HFFc6 (cell line): Measurements from ENCODE around the gene RRAS2. TPM values are rescaled to one million over a fixed set of nuclear protein-coding genes. Genes with fewer than 3 reads are reported as not detected.

Experiments used
- DNase-seq: peaks from one replicate; pipeline ENCODE4 v3.0.0-alpha.2; 2018
- H3K27ac Mint-ChIP-seq: 2 replicates; pipeline ENCODE4 v1.8.0; 2020; ENCODE audit warnings: mild to moderate bottlenecking, mixed read lengths
- H3K27me3 Mint-ChIP-seq: 2 replicates; pipeline ENCODE4 v1.8.0; 2021; ENCODE audit warnings: mild to moderate bottlenecking, moderate library complexity, mixed read lengths; ENCODE audit not compliant: insufficient read depth
- H3K36me3 Mint-ChIP-seq: 2 replicates; pipeline ENCODE4 v1.8.0; 2021; ENCODE audit warnings: low read depth, mixed read lengths
- H3K4me1 Mint-ChIP-seq: 2 replicates; pipeline ENCODE4 v1.8.0; 2020; ENCODE audit warnings: low read depth, mixed read lengths
- H3K4me3 Mint-ChIP-seq: 2 replicates; pipeline ENCODE4 v1.8.0; 2020; ENCODE audit warnings: mild to moderate bottlenecking, moderate library complexity, mixed read lengths
- H3K9me3 Mint-ChIP-seq: 2 replicates; pipeline ENCODE4 v1.8.0; 2020; ENCODE audit warnings: mild to moderate bottlenecking, mixed read lengths
- total RNA-seq, 6 experiments: library from RNA; stranded (reverse); fragmentation: NEBNext Ultra II Directional; extraction: Animal tissue kit (Norgen Biotek cat#: 25700); gene quantifications; 2 replicates in 1 of 6; 3 replicates in 5 of 6; pipeline ENCODE4 v1.2.3, GENCODE V29; 2021
- TF ChIP-seq, protein P1 (sequence below): fragments of 200-600 bp; sonication (generic); IDR thresholded peaks from 2 replicates; pipeline ENCODE4 v1.5.0; 2021; ENCODE audit warnings: antibody characterized with exemption, mild to moderate bottlenecking

RRAS2 gene
- total RNA-seq, 6 experiments from 2014 or later = 89.6 to 122 (median 103) TPM

DNA sequence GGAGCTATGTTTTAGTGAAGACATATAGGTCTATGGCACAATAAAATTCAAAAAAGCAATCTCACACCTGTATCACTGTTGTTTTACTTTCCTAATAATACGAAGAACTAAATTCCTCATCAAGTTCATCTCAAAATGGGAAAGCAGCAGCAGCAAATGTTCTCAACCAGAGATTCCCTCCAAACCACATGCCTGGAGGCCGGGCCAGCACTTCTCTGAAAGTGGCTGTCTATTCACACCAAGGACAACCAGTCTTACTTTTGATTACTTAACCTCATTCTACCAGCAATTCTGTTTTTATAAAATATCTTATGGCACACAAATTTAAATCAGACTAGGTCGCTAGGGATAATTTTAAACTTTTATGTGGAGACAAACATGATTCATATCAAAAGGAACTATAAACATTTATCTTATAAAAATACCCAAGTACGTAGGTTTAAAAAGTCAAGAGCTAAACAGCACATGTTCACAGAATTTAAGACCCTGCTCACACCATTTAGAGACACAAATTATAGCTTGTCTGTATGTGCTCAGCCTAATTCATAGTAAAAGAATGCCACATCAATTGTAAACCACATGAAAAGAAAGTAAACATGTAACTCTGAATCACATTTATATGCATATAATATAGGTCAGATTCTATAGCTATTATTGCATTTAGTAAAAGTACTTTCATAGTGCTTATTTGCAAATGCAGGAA is 46.1 kb downstream of the RRAS2 start:
- peaks cover 5% of the 10 kb centered on the region; the same call in 1 of the 2 replicates for H3K36me3 Mint-ChIP-seq
- peak overlapping the region; percentile 70 for H3K4me3 Mint-ChIP-seq
- H3K27ac Mint-ChIP-seq = peak overlapping the region; percentile 77
- H3K4me1 Mint-ChIP-seq = peaks cover 49% of the 10 kb centered on the region
- TF ChIP-seq, protein P1, sequence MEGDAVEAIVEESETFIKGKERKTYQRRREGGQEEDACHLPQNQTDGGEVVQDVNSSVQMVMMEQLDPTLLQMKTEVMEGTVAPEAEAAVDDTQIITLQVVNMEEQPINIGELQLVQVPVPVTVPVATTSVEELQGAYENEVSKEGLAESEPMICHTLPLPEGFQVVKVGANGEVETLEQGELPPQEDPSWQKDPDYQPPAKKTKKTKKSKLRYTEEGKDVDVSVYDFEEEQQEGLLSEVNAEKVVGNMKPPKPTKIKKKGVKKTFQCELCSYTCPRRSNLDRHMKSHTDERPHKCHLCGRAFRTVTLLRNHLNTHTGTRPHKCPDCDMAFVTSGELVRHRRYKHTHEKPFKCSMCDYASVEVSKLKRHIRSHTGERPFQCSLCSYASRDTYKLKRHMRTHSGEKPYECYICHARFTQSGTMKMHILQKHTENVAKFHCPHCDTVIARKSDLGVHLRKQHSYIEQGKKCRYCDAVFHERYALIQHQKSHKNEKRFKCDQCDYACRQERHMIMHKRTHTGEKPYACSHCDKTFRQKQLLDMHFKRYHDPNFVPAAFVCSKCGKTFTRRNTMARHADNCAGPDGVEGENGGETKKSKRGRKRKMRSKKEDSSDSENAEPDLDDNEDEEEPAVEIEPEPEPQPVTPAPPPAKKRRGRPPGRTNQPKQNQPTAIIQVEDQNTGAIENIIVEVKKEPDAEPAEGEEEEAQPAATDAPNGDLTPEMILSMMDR = no peak
- DNase-seq = peak; percentile 64
- H3K9me3 Mint-ChIP-seq = no peaks in the 10 kb centered on the region
- H3K27me3 Mint-ChIP-seq = no peaks in the 10 kb centered on the region; the same call in 1 of the 2 replicates

DNA sequence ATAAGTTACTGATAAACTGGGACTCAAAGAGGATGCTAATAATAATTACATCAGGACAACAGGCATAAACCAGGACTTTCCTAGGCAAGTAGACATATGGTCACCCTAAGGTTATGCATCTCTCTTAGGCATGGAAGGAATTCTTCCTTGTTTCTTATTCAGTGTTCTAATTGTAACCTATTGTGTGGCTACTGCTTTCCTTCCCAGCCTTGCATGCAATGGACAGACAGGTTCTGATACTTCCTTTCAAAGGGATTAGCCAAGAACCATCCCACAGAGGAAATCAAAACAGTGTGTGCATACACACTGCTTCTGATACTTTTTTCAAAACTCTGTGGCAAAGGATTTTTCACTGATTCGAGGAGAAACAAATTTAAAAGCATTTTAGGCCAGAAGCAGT is 48.3 kb downstream of the RRAS2 start:
- Mint-ChIP-seq H3K4me1 (peaks cover 46% of the 10 kb centered on the region), H3K27me3 (no peaks in the 10 kb centered on the region; the same call in 1 of the 2 replicates), H3K9me3 (no peaks in the 10 kb centered on the region), H3K27ac (no peak overlapping the region), H3K4me3 (no peak overlapping the region), H3K36me3 (peaks cover 8% of the 10 kb centered on the region)
- no peak for DNase-seq
- TF ChIP-seq, protein P1 = no peak

DNA sequence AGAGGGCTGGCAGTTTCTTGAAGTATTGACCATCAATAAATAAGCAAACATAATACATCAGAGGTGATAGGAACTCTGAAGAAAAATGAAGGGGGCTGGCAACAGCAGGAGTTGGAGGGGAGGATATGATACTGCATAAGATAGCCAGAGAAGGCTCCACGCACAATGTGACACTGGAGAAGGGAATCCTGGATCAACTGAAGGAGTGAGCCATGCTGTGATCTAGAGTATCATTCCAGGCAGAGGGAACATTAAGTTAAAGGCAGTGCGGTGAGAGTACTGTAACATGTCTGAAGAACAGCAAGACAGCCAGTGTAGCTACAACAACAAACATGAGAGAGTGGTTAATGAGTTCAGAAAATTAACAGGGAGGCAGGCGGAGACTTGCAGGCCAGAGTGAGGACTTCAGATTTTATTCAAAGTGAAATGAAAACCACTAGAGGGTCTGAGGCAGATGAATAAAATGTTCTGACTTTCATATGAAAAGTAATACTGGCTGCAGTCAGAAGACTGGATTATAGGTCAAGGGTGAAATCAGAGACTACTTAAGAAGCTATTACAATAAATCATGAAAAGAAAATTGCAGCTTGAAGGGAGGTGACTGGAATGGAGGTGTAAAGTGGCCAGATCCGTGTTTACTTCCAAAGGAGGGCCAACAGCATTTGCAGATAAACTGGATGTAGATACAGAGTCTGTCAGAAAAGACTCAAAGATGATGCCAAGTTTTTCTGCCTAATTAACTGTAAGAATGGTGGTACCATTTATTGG is 49.4 kb downstream of the RRAS2 start:
- H3K27me3 Mint-ChIP-seq = no peaks in the 10 kb centered on the region; the same call in 1 of the 2 replicates
- DNase-seq = no peak
- no peak overlapping the region for H3K27ac Mint-ChIP-seq
- H3K4me1 Mint-ChIP-seq = peaks cover 37% of the 10 kb centered on the region
- no peak overlapping the region for H3K4me3 Mint-ChIP-seq
- no peaks in the 10 kb centered on the region for H3K9me3 Mint-ChIP-seq
- TF ChIP-seq, protein P1 = no peak
- H3K36me3 Mint-ChIP-seq = peaks cover 8% of the 10 kb centered on the region

DNA sequence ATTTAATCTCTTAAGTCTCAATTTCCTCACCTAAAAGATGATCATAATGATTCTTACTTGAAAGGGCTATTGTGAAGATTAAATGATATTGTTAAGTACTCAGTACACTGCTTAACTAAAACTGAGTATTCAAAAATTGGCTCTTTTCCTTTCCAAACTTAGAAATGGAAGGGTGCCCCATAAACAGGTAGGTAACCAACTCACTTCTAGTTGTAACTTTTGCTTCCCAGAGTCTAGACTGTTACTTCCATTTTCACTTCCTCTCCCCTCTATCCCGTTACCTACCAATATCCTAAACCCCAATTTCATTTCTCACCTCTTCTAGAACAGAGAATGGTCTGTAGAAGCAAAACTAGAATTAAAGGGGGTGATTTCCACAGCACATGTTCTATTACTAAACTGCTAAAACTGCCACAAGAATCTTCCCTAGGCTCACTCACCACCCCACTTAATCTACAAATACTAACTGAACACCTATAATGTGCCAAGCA is 50.0 kb downstream of the RRAS2 start:
- DNase-seq = no peak
- no peak overlapping the region for H3K4me3 Mint-ChIP-seq
- no peaks in the 10 kb centered on the region; the same call in 1 of the 2 replicates for H3K27me3 Mint-ChIP-seq
- peaks cover 8% of the 10 kb centered on the region for H3K36me3 Mint-ChIP-seq
- TF ChIP-seq, protein P1 = peak; percentile 32
- H3K27ac Mint-ChIP-seq = no peak overlapping the region
- H3K4me1 Mint-ChIP-seq = peaks cover 38% of the 10 kb centered on the region
- no peaks in the 10 kb centered on the region for H3K9me3 Mint-ChIP-seq

DNA sequence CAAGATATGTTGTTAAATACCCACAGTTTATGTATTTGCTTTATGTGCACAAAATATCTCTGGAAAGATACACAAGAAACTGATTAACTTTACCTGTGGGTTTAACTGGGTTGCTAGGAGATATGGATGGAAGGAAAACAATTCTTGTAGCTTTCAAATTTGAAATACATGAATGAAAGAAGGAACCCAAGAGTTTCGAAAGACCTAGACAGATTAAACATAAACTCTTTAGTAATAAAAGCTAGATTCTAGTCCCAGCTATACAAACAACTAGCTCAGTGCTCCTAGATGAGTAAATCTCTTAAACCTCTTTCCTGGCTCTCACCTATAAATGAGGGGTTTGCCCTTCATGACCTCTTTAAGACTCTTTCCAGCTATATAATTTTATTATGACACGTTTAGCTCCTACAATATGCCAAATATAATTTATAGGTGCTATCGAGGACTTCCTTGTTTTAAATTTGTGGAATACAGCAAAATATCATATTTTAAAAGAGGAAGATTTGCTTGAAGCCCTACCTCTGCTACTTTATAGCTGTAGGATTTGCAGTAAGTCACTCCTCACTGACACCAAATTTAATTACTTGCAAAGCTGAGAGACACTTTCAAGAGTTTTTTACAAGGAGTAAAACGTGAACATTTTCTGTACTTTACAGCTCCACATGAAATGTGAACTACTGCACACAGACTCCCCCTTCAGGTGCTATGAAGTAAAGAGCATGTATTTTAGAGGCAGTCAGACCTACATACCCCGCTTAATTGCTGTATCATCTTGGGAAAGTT is 50.7 kb downstream of the RRAS2 start:
- TF ChIP-seq, protein P1 = peak; percentile 76
- H3K4me1 Mint-ChIP-seq = peaks cover 38% of the 10 kb centered on the region
- peak; percentile 44 for DNase-seq
- peak overlapping the region; percentile 30; the same call in 1 of the 2 replicates for H3K27ac Mint-ChIP-seq
- H3K4me3 Mint-ChIP-seq = no peak overlapping the region; the same call in 1 of the 2 replicates
- peaks cover 8% of the 10 kb centered on the region for H3K36me3 Mint-ChIP-seq
- H3K9me3 Mint-ChIP-seq = no peaks in the 10 kb centered on the region
- no peaks in the 10 kb centered on the region; the same call in 1 of the 2 replicates for H3K27me3 Mint-ChIP-seq
